IMR-90 (cell line): Measurements from ENCODE around the gene RASGRP3. TPM values are rescaled to one million over a fixed set of nuclear protein-coding genes. Genes with fewer than 3 reads are reported as not detected.

Experiments
- ATAC-seq: fragments of 200-7000 bp; cut with Tn5 transposase; 2 replicates; pipeline ENCODE4 v1.9.1; 2020; ENCODE audit warnings: low read depth, mild to moderate bottlenecking, moderate library complexity
- BruUV-seq: library from RNA; stranded (reverse); fragments of 400-500 nt; replicated peaks from 2 replicates; lab custom pipeline; 2021; lab: Mats Ljungman, UMichigan
- CTCF ChIA-PET: fragments of 300-600 bp; formaldehyde crosslinking; extraction: SDS; loops from one replicate; lab custom pipeline; 2021; ENCODE audit warnings: antibody characterized with exemption; lab: Yijun Ruan, JAX
- POLR2A ChIA-PET: fragments of 300-600 bp; sonication (Branson Sonifier 250); formaldehyde crosslinking; loops from one replicate; lab custom pipeline; 2022; ENCODE audit warnings: antibody characterized with exemption; ENCODE audit not compliant: unreplicated experiment; lab: Charles Lee
- DNase-seq: peaks from one replicate; pipeline ENCODE4 v3.0.0; 2013
- H2AFZ ChIP-seq: replicated peaks from 2 replicates; pipeline ENCODE3; 2013; ENCODE audit warnings: low read length, mild to moderate bottlenecking; ENCODE audit not compliant: poor library complexity
- H2AK5ac ChIP-seq: 2 replicates; pipeline ENCODE4 v1.6.1; 2013; ENCODE audit warnings: low read depth, low read length, inconsistent platforms
- H2AK9ac ChIP-seq: replicated peaks from 2 replicates; pipeline ENCODE3; 2013; ENCODE audit warnings: mild to moderate bottlenecking, low read depth, low read length, moderate library complexity; ENCODE audit not compliant: poor library complexity
- H2BK120ac ChIP-seq: 2 replicates; pipeline ENCODE4 v1.6.1; 2013; ENCODE audit warnings: low read depth, low read length, inconsistent platforms
- H2BK15ac ChIP-seq: 3 replicates; pipeline ENCODE4 v1.6.1; 2013; ENCODE audit warnings: low read depth, low read length, inconsistent platforms
- H2BK20ac ChIP-seq: 2 replicates; pipeline ENCODE4 v1.6.1; 2013; ENCODE audit warnings: low read depth, mild to moderate bottlenecking, inconsistent platforms, low read length, moderate library complexity
- H2BK5ac ChIP-seq: 2 replicates; pipeline ENCODE4 v1.6.1; 2013; ENCODE audit warnings: mild to moderate bottlenecking, low read depth, low read length, inconsistent platforms; ENCODE audit not compliant: poor library complexity, severe bottlenecking
- H3K14ac ChIP-seq: replicated peaks from 2 replicates; pipeline ENCODE4 v1.6.1; 2013; ENCODE audit warnings: low read depth, low read length, inconsistent platforms
- H3K18ac ChIP-seq: 2 replicates; pipeline ENCODE4 v1.6.1; 2013; ENCODE audit warnings: low read depth, low read length, control low read depth
- H3K23ac ChIP-seq: 2 replicates; pipeline ENCODE4 v1.6.1; 2013; ENCODE audit warnings: low read depth, low read length, inconsistent platforms
- H3K27ac ChIP-seq: 2 replicates; pipeline ENCODE4 v1.5.1; 2013; ENCODE audit warnings: mild to moderate bottlenecking, control low read depth, low read length; ENCODE audit not compliant: insufficient read depth
- H3K27me3 ChIP-seq: 2 replicates; pipeline ENCODE4 v1.6.1; 2013; ENCODE audit warnings: low read length; ENCODE audit not compliant: control insufficient read depth, insufficient read depth
- H3K36me3 ChIP-seq: 2 replicates; pipeline ENCODE4 v1.6.1; 2013; ENCODE audit warnings: low read length, mixed read lengths; ENCODE audit not compliant: control insufficient read depth, insufficient read depth
- H3K4ac ChIP-seq: 2 replicates; pipeline ENCODE4 v1.6.1; 2013; ENCODE audit warnings: low read depth, low read length, inconsistent platforms
- H3K4me1 ChIP-seq: 2 replicates; pipeline ENCODE4 v1.6.1; 2013; ENCODE audit warnings: low read length, mixed read lengths; ENCODE audit not compliant: control insufficient read depth, insufficient read depth
- H3K4me2 ChIP-seq: 2 replicates; pipeline ENCODE4 v1.6.1; 2013; ENCODE audit warnings: low read depth, mild to moderate bottlenecking, control low read depth, low read length, moderate library complexity
- H3K4me3 ChIP-seq: 2 replicates; pipeline ENCODE4 v1.5.1; 2013; ENCODE audit warnings: low read depth, mild to moderate bottlenecking, control low read depth, low read length, moderate library complexity; ENCODE audit not compliant: insufficient read depth
- H3K56ac ChIP-seq: 2 replicates; pipeline ENCODE4 v1.6.1; 2013; ENCODE audit warnings: low read length, inconsistent platforms; ENCODE audit not compliant: insufficient read depth; ENCODE audit errors: extremely low read depth
- H3K79me1 ChIP-seq, 2 experiments: 2 replicates each; pipeline ENCODE4 v1.6.1; 2013; ENCODE audit warnings: low read length in 2 of 2, inconsistent platforms in 1 of 2, low read depth in 1 of 2
- H3K9ac ChIP-seq: 2 replicates; pipeline ENCODE4 v1.6.1; 2013; ENCODE audit warnings: low read depth, low read length, control low read depth
- H3K9me1 ChIP-seq: 2 replicates; pipeline ENCODE4 v1.6.1; 2013; ENCODE audit warnings: low read length, inconsistent platforms; ENCODE audit not compliant: insufficient read depth
- H3K9me3 ChIP-seq: 2 replicates; pipeline ENCODE4 v1.6.1; 2013; ENCODE audit warnings: low read length; ENCODE audit not compliant: control insufficient read depth, insufficient read depth
- H4K20me1 ChIP-seq: 2 replicates; pipeline ENCODE4 v1.6.1; 2013; ENCODE audit warnings: low read length, inconsistent platforms; ENCODE audit not compliant: insufficient read depth
- H4K5ac ChIP-seq: 2 replicates; pipeline ENCODE4 v1.6.1; 2013; ENCODE audit warnings: mild to moderate bottlenecking, low read depth, low read length, control low read depth
- H4K8ac ChIP-seq, 2 experiments: 2 replicates each; pipeline ENCODE4 v1.6.1; 2013; ENCODE audit warnings: low read depth in 2 of 2, low read length in 2 of 2, control low read depth in 1 of 2, inconsistent platforms in 1 of 2
- H4K91ac ChIP-seq: 2 replicates; pipeline ENCODE4 v1.6.1; 2013; ENCODE audit warnings: low read depth, low read length, inconsistent platforms; ENCODE audit not compliant: insufficient read depth
- CEBPB ChIP-seq: IDR thresholded peaks from 2 replicates; pipeline ENCODE4 v1.6.1; 2012; ENCODE audit warnings: low read depth, low read length, improper control_type of control experiment
- POLR2A ChIP-seq: IDR thresholded peaks from 2 replicates; pipeline ENCODE4 v1.6.1; 2012; ENCODE audit warnings: mild to moderate bottlenecking, low read depth, low read length
- RFX5 ChIP-seq: IDR thresholded peaks from 2 replicates; pipeline ENCODE4 v1.8.0; 2012; ENCODE audit warnings: low read depth, mild to moderate bottlenecking, low read length, moderate library complexity
- WGBS, 2 experiments: methylation state at CpG; one replicate each; pipeline versions ENCODE4 v1.1.5 to v1.1.7; 2013; ENCODE audit warnings: missing lambda C conversion rate in 2 of 2; ENCODE audit not compliant: insufficient read length in 1 of 2; ENCODE audit errors: extremely low coverage in 2 of 2; 5-methylcytosine and 5-hydroxymethylcytosine counted together
- dilution Hi-C: fragments of 300-500 bp; cut with HindIII; formaldehyde crosslinking; loops from one replicate; pipeline ENCODE4 v1.14.3; 2018; ENCODE audit warnings: low sequenced_read_pairs; ENCODE audit not compliant: unreplicated experiment
- in situ Hi-C: fragments of 300-500 bp; cut with MboI; formaldehyde crosslinking; loops from 3 replicates; pipeline ENCODE4 v1.14.3; 2019; ENCODE audit warnings: low sequenced_read_pairs, inconsistent platforms, mixed read lengths
- intact Hi-C: fragments of 100-400 bp; cut with micrococcal nuclease; formaldehyde crosslinking; loops from 2 replicates; pipeline ENCODE4 v1.10.0; 2022
- polyA plus RNA-seq, 3 experiments: library from polyadenylated mRNA; depleted of rRNA; stranded (reverse); fragments of >200 nt; gene quantifications; 2 replicates each; pipeline ENCODE4 v1.2.3, GENCODE V29; 2012; ENCODE audit warnings: low replicate concordance in 1 of 3
- total RNA-seq: library from RNA; depleted of rRNA; stranded (reverse); fragments of >200 nt; gene quantifications from 2 replicates; pipeline ENCODE4 v1.2.3, GENCODE V29; 2012
- TF ChIP-seq, protein P1 (sequence below): fragments of 150-350 bp; IDR thresholded peaks from 2 replicates; pipeline ENCODE4 v1.6.1; 2016; ENCODE audit warnings: low read depth, mild to moderate bottlenecking, low read length, moderate library complexity, borderline replicate concordance
- TF ChIP-seq, protein P2 (sequence below): fragments of 150-350 bp; IDR thresholded peaks from 2 replicates; pipeline ENCODE4 v1.6.1; 2017; ENCODE audit warnings: mild to moderate bottlenecking, antibody characterized with exemption, low read length, low read depth

Gene RASGRP3
- total and polyA plus RNA-seq, 2 of the 4 experiments (the other 2 are of a cell fraction): 1.7 to 3.0 TPM

DNA sequence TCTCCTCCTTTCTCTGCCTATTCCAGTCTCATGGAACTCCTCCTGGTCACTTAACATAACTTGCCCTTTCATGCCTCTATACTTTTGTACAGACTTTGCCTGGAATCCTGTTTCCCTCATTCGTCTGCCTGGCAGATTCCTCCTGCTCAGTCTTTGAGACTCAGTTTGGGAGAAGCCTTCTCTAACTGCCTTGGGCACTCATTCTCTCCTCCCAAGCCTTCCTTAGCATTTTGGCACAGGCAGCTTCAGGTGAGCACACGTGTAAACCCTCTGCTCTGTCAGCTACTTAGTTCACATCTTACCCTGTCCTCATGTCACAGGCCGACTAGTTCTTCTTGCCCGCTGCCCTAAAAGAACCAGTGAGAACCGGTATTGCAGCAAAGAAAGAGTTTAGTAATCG, 128.6 kb downstream of the RASGRP3 start:
- Histone ChIP-seq H3K79me1 (no peaks in the 10 kb centered on the region), H2BK5ac (no peak overlapping the region), H3K9ac (no peak overlapping the region), H3K4me2 (no peak overlapping the region), H3K4me1 (peaks cover 3% of the 10 kb centered on the region; the same call in 1 of the 2 replicates), H3K9me1 (peaks cover 4% of the 10 kb centered on the region; the same call in 1 of the 2 replicates), H2AFZ (peak overlapping the region; percentile 48), H3K27me3 (no peaks in the 10 kb centered on the region), H3K14ac (no peak overlapping the region), H3K36me3 (no peaks in the 10 kb centered on the region), H2BK20ac (no peak overlapping the region; the same call in 1 of the 2 replicates), H3K18ac (no peak overlapping the region), H3K56ac (no peak overlapping the region), H3K4me3 (no peak overlapping the region), H4K5ac (no peak overlapping the region), H2AK9ac (no peak overlapping the region), H3K9me3 (no peaks in the 10 kb centered on the region), H3K4ac (no peak overlapping the region), H2AK5ac (no peak overlapping the region), H4K8ac (no peak overlapping the region), H2BK15ac (no peak overlapping the region), H4K20me1 (no peaks in the 10 kb centered on the region), H2BK120ac (no peak overlapping the region), H3K23ac (no peak overlapping the region), H4K91ac (no peak overlapping the region), H3K27ac (no peak overlapping the region)
- CTCF ChIA-PET: no interaction called here
- intact Hi-C loops: no loop called here
- dilution Hi-C loops: no loop called here
- 50% methylated on average over 1 of the region's 6 CpGs; no CpG with 5 or more reads in 1 of the 2 experiments for WGBS, 2 experiments
- ATAC-seq (no peak), DNase-seq (no peak)
- in situ Hi-C loops: no loop called here
- TF ChIP-seq, protein P1, sequence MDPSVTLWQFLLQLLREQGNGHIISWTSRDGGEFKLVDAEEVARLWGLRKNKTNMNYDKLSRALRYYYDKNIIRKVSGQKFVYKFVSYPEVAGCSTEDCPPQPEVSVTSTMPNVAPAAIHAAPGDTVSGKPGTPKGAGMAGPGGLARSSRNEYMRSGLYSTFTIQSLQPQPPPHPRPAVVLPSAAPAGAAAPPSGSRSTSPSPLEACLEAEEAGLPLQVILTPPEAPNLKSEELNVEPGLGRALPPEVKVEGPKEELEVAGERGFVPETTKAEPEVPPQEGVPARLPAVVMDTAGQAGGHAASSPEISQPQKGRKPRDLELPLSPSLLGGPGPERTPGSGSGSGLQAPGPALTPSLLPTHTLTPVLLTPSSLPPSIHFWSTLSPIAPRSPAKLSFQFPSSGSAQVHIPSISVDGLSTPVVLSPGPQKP: no peak
- TF ChIP-seq, protein P2, sequence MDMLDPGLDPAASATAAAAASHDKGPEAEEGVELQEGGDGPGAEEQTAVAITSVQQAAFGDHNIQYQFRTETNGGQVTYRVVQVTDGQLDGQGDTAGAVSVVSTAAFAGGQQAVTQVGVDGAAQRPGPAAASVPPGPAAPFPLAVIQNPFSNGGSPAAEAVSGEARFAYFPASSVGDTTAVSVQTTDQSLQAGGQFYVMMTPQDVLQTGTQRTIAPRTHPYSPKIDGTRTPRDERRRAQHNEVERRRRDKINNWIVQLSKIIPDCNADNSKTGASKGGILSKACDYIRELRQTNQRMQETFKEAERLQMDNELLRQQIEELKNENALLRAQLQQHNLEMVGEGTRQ: no peak
- TF ChIP-seq RFX5 (no peak), CEBPB (no peak), POLR2A (no peak)
- BruUV-seq: no TSS peak
- POLR2A ChIA-PET: interaction anchor here (0.6 kb wide), 1 partner anchor 193 kb away, joined by 3 read pairs; no protein-coding TSS in a partner anchor
